Cardiac fibroblast (primary cell): ENCODE results near the gene OR2W3.
A peak's percentile ranks its signal among the peaks of the same experiment; 100 is the strongest.

Experiments
- DNase-seq, 2 donors: peaks; one replicate each; pipeline versions ENCODE4 v3.0.0 to v3.0.0-alpha.2; 2010; ENCODE audit warnings: low read depth in 2 of 2
- H3K4me3 ChIP-seq, 2 donors: replicated peaks in 1 of 2; 1 replicate in 1 of 2; 2 replicates in 1 of 2; pipeline ENCODE4 v1.5.1; 2011; ENCODE audit warnings: low read depth in 2 of 2, low read length in 2 of 2, mild to moderate bottlenecking in 2 of 2, moderate library complexity in 1 of 2
- CTCF ChIP-seq: IDR thresholded peaks from one replicate; pipeline ENCODE4 v1.5.1; 2011; ENCODE audit warnings: low read depth, mild to moderate bottlenecking, low read length, inconsistent platforms

Gene OR2W3

GRCh38 chr1:247935781-247936180, 40.4 kb downstream of the OR2W3 start:
- no peak overlapping the region for H3K4me3 ChIP-seq
- DNase-seq = no peak
- no peak for TF ChIP-seq CTCF

- no peak for DNase-seq
- H3K4me3 ChIP-seq = no peak overlapping the region
- no peak for TF ChIP-seq CTCF
Measured at GRCh38 chr1:247936415-247936814, 41.0 kb downstream of the OR2W3 start.

GRCh38 chr1:247936965-247937734, 41.8 kb downstream of the OR2W3 start:
- DNase-seq = peak; percentile 41 to 79
- peak overlapping the region; percentile 6 to 52 for H3K4me3 ChIP-seq
- TF ChIP-seq CTCF = peak; percentile 70

- DNase-seq = no peak
- no peak overlapping the region for H3K4me3 ChIP-seq
- TF ChIP-seq CTCF = no peak
Measured at GRCh38 chr1:247942624-247943023, 47.2 kb downstream of the OR2W3 start.
